K562 (cell line): ENCODE measurements around the gene NPAS2. TPM values are rescaled to one million over a fixed set of nuclear protein-coding genes. Genes with fewer than 3 reads are reported as not detected.

Experiments used
- ATAC-seq: fragments of 200-7000 bp; cut with Tn5 transposase; 3 replicates; pipeline ENCODE4 v1.9.1; 2020; ENCODE audit warnings: moderate library complexity
- BruUV-seq: library from RNA; stranded (reverse); fragments of 400-500 nt; replicated peaks from 2 replicates; lab custom pipeline; 2021; lab: Mats Ljungman, UMichigan
- CTCF ChIA-PET: fragments of 300-600 bp; formaldehyde crosslinking; extraction: SDS; loops from one replicate; lab custom pipeline; 2021; ENCODE audit warnings: low intra/inter-chr PET ratio; lab: Yijun Ruan, JAX
- POLR2A ChIA-PET: fragments of 300-600, 350-650 bp; sonication (Branson Sonifier 250); formaldehyde crosslinking; extraction: SDS; loops from one replicate; lab custom pipeline; 2021; ENCODE audit warnings: antibody characterized with exemption, inconsistent platforms; lab: Yijun Ruan, JAX
- DNase-seq, 4 experiments: peaks; one replicate each; pipeline versions ENCODE4 v3.0.0 to v3.0.0-alpha.2; 2011 to 2018; ENCODE audit warnings: low spot score in 3 of 4, mixed read lengths in 3 of 4; ENCODE audit errors: extremely low read depth in 1 of 4
- FAIRE-seq: peaks from 2 replicates; lab custom pipeline; 2011; peaks lifted over from hg19 to GRCh38; lab: Jason Lieb, UNC
- H2AFZ ChIP-seq: 2 replicates; pipeline ENCODE4 v1.6.0; 2011; ENCODE audit warnings: low read depth, low read length, control low read depth, inconsistent platforms
- H3K27ac ChIP-seq: fragments of 200-600 bp; 3 replicates; pipeline ENCODE4 v1.8.0; 2011; ENCODE audit warnings: low read depth, mild to moderate bottlenecking, control low read depth, inconsistent platforms, low read length, moderate library complexity, mixed read lengths; ENCODE audit errors: extremely low read depth
- H3K27me3 ChIP-seq, 2 experiments: fragments of 300-600 bp in 1 of 2; 2 replicates in 1 of 2; 3 replicates in 1 of 2; pipeline versions ENCODE4 v1.6.0 to v1.8.0; 2011; ENCODE audit warnings: inconsistent platforms in 2 of 2, low read length in 2 of 2, mild to moderate bottlenecking in 1 of 2, mixed read lengths in 1 of 2, moderate library complexity in 1 of 2; ENCODE audit not compliant: control insufficient read depth in 2 of 2, insufficient read depth in 2 of 2
- H3K36me3 ChIP-seq: fragments of 300-600 bp; 3 replicates; pipeline ENCODE4 v1.8.0; 2011; ENCODE audit warnings: mild to moderate bottlenecking, low read length, inconsistent platforms; ENCODE audit not compliant: control insufficient read depth, insufficient read depth
- H3K4me1 ChIP-seq, 2 experiments: fragments of 200-600 bp in 1 of 2; replicated peaks in 1 of 2; 2 replicates in 1 of 2; 3 replicates in 1 of 2; pipeline versions ENCODE4 v1.5.1 to v1.8.0; 2011; ENCODE audit warnings: inconsistent platforms in 2 of 2, low read length in 2 of 2, mild to moderate bottlenecking in 1 of 2, mixed read lengths in 1 of 2, moderate library complexity in 1 of 2; ENCODE audit not compliant: control insufficient read depth in 2 of 2, insufficient read depth in 2 of 2
- H3K4me2 ChIP-seq: 2 replicates; pipeline ENCODE4 v1.6.1; 2011; ENCODE audit warnings: low read length, control low read depth, inconsistent platforms, mixed read lengths; ENCODE audit not compliant: insufficient read depth
- H3K4me3 ChIP-seq: fragments of 200-600 bp; sonication (generic), shearing (Covaris generic); 2 replicates; pipeline ENCODE4 v1.5.1; 2016; ENCODE audit warnings: control low read depth, inconsistent platforms
- H3K79me2 ChIP-seq: fragments of 200-600 bp; 3 replicates; pipeline ENCODE4 v1.8.0; 2011; ENCODE audit warnings: low read length, inconsistent platforms; ENCODE audit not compliant: control insufficient read depth, insufficient read depth
- H3K9ac ChIP-seq, 2 experiments: 2 replicates each; pipeline versions ENCODE4 v1.6.0 to v1.6.1; 2011; ENCODE audit warnings: low read depth in 2 of 2, low read length in 2 of 2, control low read depth in 1 of 2, inconsistent platforms in 1 of 2, mild to moderate bottlenecking in 1 of 2, mixed read lengths in 1 of 2; ENCODE audit not compliant: insufficient read depth in 1 of 2
- H3K9me1 ChIP-seq: one replicate; pipeline ENCODE4 v1.6.0; 2011; ENCODE audit warnings: inconsistent platforms, mild to moderate bottlenecking, low read length, moderate library complexity; ENCODE audit not compliant: control insufficient read depth, insufficient read depth
- H3K9me3 ChIP-seq: replicated peaks from 2 replicates; pipeline ENCODE4 v1.5.1; 2011; ENCODE audit warnings: low read depth, low read length, inconsistent platforms; ENCODE audit not compliant: control insufficient read depth, insufficient read depth
- H4K20me1 ChIP-seq: replicated peaks from 2 replicates; pipeline ENCODE4 v1.6.1; 2011; ENCODE audit warnings: low read length, inconsistent platforms, mixed read lengths; ENCODE audit not compliant: control insufficient read depth, insufficient read depth
- ARNT ChIP-seq, 2 experiments: fragments of 450-650 bp; IDR thresholded peaks; 2 replicates each; pipeline ENCODE4 v1.6.1; 2016; ENCODE audit warnings: mild to moderate bottlenecking in 1 of 2
- KHSRP ChIP-seq: fragments of 450-650 bp; IDR thresholded peaks from 2 replicates; pipeline ENCODE4 v1.6.1; 2017
- TAF1 ChIP-seq: IDR thresholded peaks from 2 replicates; pipeline ENCODE4 v1.6.1; 2011; ENCODE audit warnings: mild to moderate bottlenecking, low read length, moderate library complexity; ENCODE audit not compliant: insufficient read depth, control insufficient read depth, severe bottlenecking; ENCODE audit errors: extremely low read depth
- ZNF184 ChIP-seq: sonication (generic); formaldehyde crosslinking; IDR thresholded peaks from 2 replicates; pipeline ENCODE4 v1.5.0; 2020; ENCODE audit warnings: missing genetic modification reagents
- ZNF217 ChIP-seq: sonication (generic); formaldehyde crosslinking; IDR thresholded peaks from 2 replicates; pipeline ENCODE4 v1.8.0; 2022; ENCODE audit warnings: mild to moderate bottlenecking, missing genetic modification reagents
- ZNF311 ChIP-seq: fragments of 250-450 bp; sonication (Bioruptor Pico); IDR thresholded peaks from 2 replicates; pipeline ENCODE4 v1.4.0; 2020; ENCODE audit warnings: mild to moderate bottlenecking, moderate library complexity
- WGBS: fragments of 100-300 bp; shearing (Covaris generic); methylation state at CpG from one replicate; pipeline ENCODE4 v1.1.6; 2016; ENCODE audit warnings: low coverage, mixed read lengths; ENCODE audit not compliant: insufficient coverage; ENCODE audit errors: missing lambda C conversion rate; 5-methylcytosine and 5-hydroxymethylcytosine counted together
- in situ Hi-C: fragments of 300-500 bp; cut with MboI; formaldehyde crosslinking; loops from 4 replicates; pipeline ENCODE4 v1.15.0; 2018; ENCODE audit warnings: inconsistent platforms, mixed read lengths
- intact Hi-C: fragments of 100-400 bp; cut with micrococcal nuclease; formaldehyde crosslinking; loops from 2 replicates; pipeline ENCODE4 v1.14.2; 2022
- polyA plus RNA-seq, 8 experiments: library from polyadenylated mRNA; depleted of rRNA in 4 of 8; stranded (reverse) in 5 of 8; unstranded in 3 of 8; fragments of >200 nt; fragmentation: Nextera tagmentation in 2 of 8; fragmentation: Illumina TruSeq in 1 of 8; extraction: Ambion mirVana in 2 of 8; extraction: Trizol in 1 of 8; gene quantifications; 2 replicates each; pipeline versions ENCODE4 v1.2.1 to v1.2.3, GENCODE V29; 2011 to 2014; ENCODE audit warnings: inconsistent platforms in 1 of 8, missing spikeins in 1 of 8
- total RNA-seq, 7 experiments: library from RNA; depleted of rRNA in 6 of 7; stranded (reverse); fragments of >200 nt in 6 of 7; fragmentation: Illumina TruSeq in 2 of 7; extraction: Trizol in 2 of 7; gene quantifications; 2 replicates each; pipeline versions ENCODE4 v1.2.1 to v1.2.3, GENCODE V29; 2011 to 2021; ENCODE audit warnings: low replicate concordance in 1 of 7
- TF ChIP-seq, protein P1 (sequence below), 2 experiments: fragments of 450-650 bp; formaldehyde crosslinking in 1 of 2; IDR thresholded peaks; 2 replicates each; pipeline versions ENCODE4 v1.4.0 to v1.6.1; 2014 to 2020; ENCODE audit warnings: mild to moderate bottlenecking in 2 of 2, borderline replicate concordance in 1 of 2, low read depth in 1 of 2

NPAS2 gene
- total and polyA plus RNA-seq, 9 of the 15 experiments (the other 6 are each of a cell fraction or from before 2014, with no cell fraction given): 0.06 to 0.29 (median 0.07) TPM; not detected in 5

DNA sequence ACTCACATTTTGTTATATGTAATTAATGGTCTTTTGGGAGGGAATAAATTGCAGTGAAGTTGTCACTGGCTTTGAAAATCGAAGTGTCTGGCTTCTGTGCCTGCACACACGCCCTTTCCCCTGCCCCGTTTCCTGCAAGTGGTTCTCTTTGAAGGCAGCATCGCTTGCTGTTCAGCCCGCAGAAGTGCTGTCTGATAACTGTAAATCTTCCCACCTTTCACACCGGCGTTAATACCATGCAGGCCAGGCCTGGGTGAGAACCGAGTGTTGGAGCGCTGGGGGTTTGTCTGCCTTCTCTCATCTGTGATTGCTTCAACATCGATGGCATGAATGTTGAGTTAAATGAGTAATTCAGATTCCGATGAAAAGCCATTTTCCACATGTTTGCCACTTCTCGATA is 144.3 kb downstream of the NPAS2 start:
- in situ Hi-C loops: no loop called here
- WGBS: 4% methylated on average over 12 of the region's 12 CpGs
- H3K9me1 ChIP-seq: no peaks in the 10 kb centered on the region
- H3K4me1 ChIP-seq: peaks cover 0 to 3% of the 10 kb centered on the region in 2 experiments; a peak in 1 of 5 replicates
- POLR2A ChIA-PET: interaction anchor here (0.6 kb wide), 1 partner anchor 293 kb away, joined by 3 read pairs; no protein-coding TSS in a partner anchor
- intact Hi-C loops: no loop called here
- no peaks in the 10 kb centered on the region for H3K9me3 ChIP-seq
- ATAC-seq: no peak
- FAIRE-seq: no peak
- no peak overlapping the region for H3K27ac ChIP-seq
- no peak overlapping the region for H3K4me2 ChIP-seq
- H3K79me2 ChIP-seq: no peaks in the 10 kb centered on the region
- CTCF ChIA-PET: no interaction called here
- H3K9ac ChIP-seq: no peak overlapping the region
- H2AFZ ChIP-seq: no peak overlapping the region
- H3K4me3 ChIP-seq: no peak overlapping the region
- H4K20me1 ChIP-seq: no peaks in the 10 kb centered on the region
- H3K36me3 ChIP-seq: no peaks in the 10 kb centered on the region
- DNase-seq: no peak
- TF ChIP-seq ARNT (IDR thresholded peaks at IDR 0.05): no peak
- TF ChIP-seq TAF1: no peak
- TF ChIP-seq, protein P1, sequence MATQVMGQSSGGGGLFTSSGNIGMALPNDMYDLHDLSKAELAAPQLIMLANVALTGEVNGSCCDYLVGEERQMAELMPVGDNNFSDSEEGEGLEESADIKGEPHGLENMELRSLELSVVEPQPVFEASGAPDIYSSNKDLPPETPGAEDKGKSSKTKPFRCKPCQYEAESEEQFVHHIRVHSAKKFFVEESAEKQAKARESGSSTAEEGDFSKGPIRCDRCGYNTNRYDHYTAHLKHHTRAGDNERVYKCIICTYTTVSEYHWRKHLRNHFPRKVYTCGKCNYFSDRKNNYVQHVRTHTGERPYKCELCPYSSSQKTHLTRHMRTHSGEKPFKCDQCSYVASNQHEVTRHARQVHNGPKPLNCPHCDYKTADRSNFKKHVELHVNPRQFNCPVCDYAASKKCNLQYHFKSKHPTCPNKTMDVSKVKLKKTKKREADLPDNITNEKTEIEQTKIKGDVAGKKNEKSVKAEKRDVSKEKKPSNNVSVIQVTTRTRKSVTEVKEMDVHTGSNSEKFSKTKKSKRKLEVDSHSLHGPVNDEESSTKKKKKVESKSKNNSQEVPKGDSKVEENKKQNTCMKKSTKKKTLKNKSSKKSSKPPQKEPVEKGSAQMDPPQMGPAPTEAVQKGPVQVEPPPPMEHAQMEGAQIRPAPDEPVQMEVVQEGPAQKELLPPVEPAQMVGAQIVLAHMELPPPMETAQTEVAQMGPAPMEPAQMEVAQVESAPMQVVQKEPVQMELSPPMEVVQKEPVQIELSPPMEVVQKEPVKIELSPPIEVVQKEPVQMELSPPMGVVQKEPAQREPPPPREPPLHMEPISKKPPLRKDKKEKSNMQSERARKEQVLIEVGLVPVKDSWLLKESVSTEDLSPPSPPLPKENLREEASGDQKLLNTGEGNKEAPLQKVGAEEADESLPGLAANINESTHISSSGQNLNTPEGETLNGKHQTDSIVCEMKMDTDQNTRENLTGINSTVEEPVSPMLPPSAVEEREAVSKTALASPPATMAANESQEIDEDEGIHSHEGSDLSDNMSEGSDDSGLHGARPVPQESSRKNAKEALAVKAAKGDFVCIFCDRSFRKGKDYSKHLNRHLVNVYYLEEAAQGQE (IDR thresholded peaks at IDR 0.05; ENCODE audit: borderline replicate concordance): no peak
- TF ChIP-seq, protein P1 (CRISPR knock-in tag; IDR thresholded peaks at IDR 0.05; ENCODE audit: low read depth): no peak
- TF ChIP-seq KHSRP: no peak
- TF ChIP-seq ZNF184 (CRISPR knock-in tag): no peak
- TF ChIP-seq ZNF217 (CRISPR knock-in tag): no peak
- TF ChIP-seq ZNF311 (CRISPR knock-in tag): no peak
- BruUV-seq: no TSS peak
- H3K27me3 ChIP-seq: peaks cover 34 to 64% of the 10 kb centered on the region in 2 experiments
